OCI-LY7 (cell line): ENCODE data around the gene FCRL6. TPM values are rescaled to one million over a fixed set of nuclear protein-coding genes. Genes with fewer than 3 reads are reported as not detected.

Experiments
- BruUV-seq: library from RNA; stranded (reverse); fragments of 400-500 nt; replicated peaks from 2 replicates; lab custom pipeline; 2021; lab: Mats Ljungman, UMichigan
- CTCF ChIA-PET: fragments of 300-600 bp; sonication (Branson Sonifier 250); formaldehyde crosslinking; loops from one replicate; lab custom pipeline; 2022; ENCODE audit warnings: antibody characterized with exemption; ENCODE audit not compliant: unreplicated experiment; lab: Charles Lee
- POLR2A ChIA-PET: fragments of 300-600 bp; sonication (Branson Sonifier 250); formaldehyde crosslinking; loops from one replicate; lab custom pipeline; 2022; ENCODE audit warnings: antibody characterized with exemption; lab: Charles Lee
- DNase-seq: peaks from one replicate; pipeline ENCODE4 v3.0.0-alpha.2; 2015; ENCODE audit warnings: low spot score
- H2AFZ ChIP-seq: fragments of 200-600 bp; sonication (generic), shearing (Covaris generic); 2 replicates; pipeline ENCODE4 v1.6.1; 2014; ENCODE audit warnings: mild to moderate bottlenecking, antibody characterized with exemption, low read length, moderate library complexity
- H3K27ac ChIP-seq: fragments of 200-600 bp; sonication (generic); 2 replicates; pipeline ENCODE4 v1.5.1; 2014; ENCODE audit warnings: mixed run types, low read depth, mild to moderate bottlenecking, moderate library complexity, low read length, inconsistent platforms; ENCODE audit not compliant: poor library complexity, severe bottlenecking
- H3K36me3 ChIP-seq: fragments of 200-600 bp; sonication (generic); 2 replicates; pipeline ENCODE4 v1.6.1; 2014; ENCODE audit warnings: mild to moderate bottlenecking, antibody characterized with exemption, low read length, moderate library complexity, mixed read lengths; ENCODE audit not compliant: insufficient read depth
- H3K4me1 ChIP-seq: fragments of 200-600 bp; sonication (generic); 2 replicates; pipeline ENCODE4 v1.5.1; 2014; ENCODE audit warnings: mild to moderate bottlenecking, low read length; ENCODE audit not compliant: insufficient read depth, poor library complexity, severe bottlenecking
- H3K4me2 ChIP-seq: fragments of 200-600 bp; sonication (generic); 2 replicates; pipeline ENCODE4 v1.6.1; 2014; ENCODE audit warnings: mild to moderate bottlenecking, low read length
- H3K4me3 ChIP-seq: fragments of 200-600 bp; sonication (generic); 2 replicates; pipeline ENCODE4 v1.5.1; 2014; ENCODE audit warnings: mild to moderate bottlenecking, low read depth, low read length; ENCODE audit not compliant: poor library complexity, severe bottlenecking
- H3K79me2 ChIP-seq: fragments of 200-600 bp; sonication (generic); 2 replicates; pipeline ENCODE4 v1.6.1; 2016; ENCODE audit warnings: low read depth, mild to moderate bottlenecking, low read length, moderate library complexity, mixed read lengths; ENCODE audit not compliant: insufficient read depth
- H3K9me2 ChIP-seq: fragments of 200-600 bp; sonication (generic); 2 replicates; pipeline ENCODE4 v1.6.1; 2016; ENCODE audit warnings: mild to moderate bottlenecking, low read length, mixed read lengths; ENCODE audit not compliant: insufficient read depth
- H3K9me3 ChIP-seq: fragments of 200-600 bp; sonication (generic); 2 replicates; pipeline ENCODE4 v1.6.1; 2014; ENCODE audit warnings: mild to moderate bottlenecking, mixed run types, low read length, mixed read lengths
- H4K20me1 ChIP-seq: fragments of 200-600 bp; sonication (generic); 2 replicates; pipeline ENCODE4 v1.6.1; 2014; ENCODE audit warnings: mild to moderate bottlenecking, antibody characterized with exemption, low read length, moderate library complexity, mixed read lengths; ENCODE audit not compliant: insufficient read depth
- EZH2phosphoT487 ChIP-seq: fragments of 200-600 bp; sonication (generic); IDR thresholded peaks from 2 replicates; pipeline ENCODE4 v1.6.1; 2018; ENCODE audit warnings: low read depth, borderline replicate concordance, mild to moderate bottlenecking, mixed run types, antibody characterized with exemption, low read length, moderate library complexity, mixed read lengths
- intact Hi-C: fragments of 100-400 bp; cut with micrococcal nuclease; formaldehyde crosslinking; loops from one replicate; pipeline ENCODE4 v1.10.0; 2022; ENCODE audit not compliant: unreplicated experiment
- total RNA-seq, 2 experiments: library from RNA; depleted of rRNA in 1 of 2; stranded (reverse); fragments of >200 nt in 1 of 2; shearing (Covaris generic) in 1 of 2; gene quantifications; 2 replicates each; pipeline ENCODE4 v1.2.3, GENCODE V29; 2014 to 2022
- TF ChIP-seq, protein P1 (sequence below): fragments of 200-600 bp; sonication (generic); conservative IDR thresholded peaks from 2 replicates; pipeline ENCODE4 v1.5.1; 2014; ENCODE audit warnings: mild to moderate bottlenecking, antibody characterized with exemption, low read length, moderate library complexity, mixed read lengths

The FCRL6 gene
- total RNA-seq, 2 experiments from 2014 or later: not detected

DNA sequence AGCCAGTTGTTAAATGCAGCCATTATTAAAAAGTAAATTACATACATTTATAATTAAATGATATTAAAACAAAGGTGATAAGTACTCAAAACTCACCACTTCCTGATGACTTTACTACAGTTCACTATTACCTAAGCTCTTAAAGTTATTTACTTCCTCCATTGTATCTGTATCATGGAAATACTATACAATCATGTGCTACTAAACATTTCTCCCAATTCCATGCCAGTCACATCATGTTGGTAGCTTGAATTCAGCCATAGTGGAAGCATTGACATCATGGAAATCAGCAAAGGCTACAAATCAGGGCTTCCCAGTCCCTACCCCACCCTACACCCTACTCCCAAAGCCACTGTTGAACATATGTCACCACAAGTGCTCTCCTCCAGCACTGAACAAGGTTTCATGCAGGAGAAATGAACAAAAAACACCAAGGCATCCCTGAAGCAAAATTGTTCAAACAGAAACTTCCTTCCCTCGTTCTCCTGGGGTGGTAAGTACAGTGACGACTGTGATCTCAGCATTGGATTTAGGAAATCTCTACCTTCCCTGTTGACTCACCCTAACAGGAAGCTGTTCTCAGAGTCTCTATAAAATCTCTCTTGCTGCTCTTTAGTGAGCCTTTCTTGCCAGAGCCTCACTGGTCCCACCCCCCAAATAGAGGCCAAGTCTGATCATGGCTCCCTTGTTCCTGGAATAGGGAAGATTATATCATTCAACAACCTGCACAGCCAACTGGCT, 47.6 kb downstream of the FCRL6 start:
- Histone ChIP-seq H3K79me2 (no peaks in the 10 kb centered on the region), H3K4me2 (no peak overlapping the region), H3K9me2 (no peaks in the 10 kb centered on the region), H3K36me3 (no peaks in the 10 kb centered on the region), H3K4me3 (no peak overlapping the region), H2AFZ (no peak overlapping the region), H3K9me3 (no peaks in the 10 kb centered on the region), H3K27ac (no peak overlapping the region), H4K20me1 (no peaks in the 10 kb centered on the region), H3K4me1 (no peaks in the 10 kb centered on the region)
- POLR2A ChIA-PET: no interaction called here
- no peak for TF ChIP-seq EZH2phosphoT487
- TF ChIP-seq, protein P1, sequence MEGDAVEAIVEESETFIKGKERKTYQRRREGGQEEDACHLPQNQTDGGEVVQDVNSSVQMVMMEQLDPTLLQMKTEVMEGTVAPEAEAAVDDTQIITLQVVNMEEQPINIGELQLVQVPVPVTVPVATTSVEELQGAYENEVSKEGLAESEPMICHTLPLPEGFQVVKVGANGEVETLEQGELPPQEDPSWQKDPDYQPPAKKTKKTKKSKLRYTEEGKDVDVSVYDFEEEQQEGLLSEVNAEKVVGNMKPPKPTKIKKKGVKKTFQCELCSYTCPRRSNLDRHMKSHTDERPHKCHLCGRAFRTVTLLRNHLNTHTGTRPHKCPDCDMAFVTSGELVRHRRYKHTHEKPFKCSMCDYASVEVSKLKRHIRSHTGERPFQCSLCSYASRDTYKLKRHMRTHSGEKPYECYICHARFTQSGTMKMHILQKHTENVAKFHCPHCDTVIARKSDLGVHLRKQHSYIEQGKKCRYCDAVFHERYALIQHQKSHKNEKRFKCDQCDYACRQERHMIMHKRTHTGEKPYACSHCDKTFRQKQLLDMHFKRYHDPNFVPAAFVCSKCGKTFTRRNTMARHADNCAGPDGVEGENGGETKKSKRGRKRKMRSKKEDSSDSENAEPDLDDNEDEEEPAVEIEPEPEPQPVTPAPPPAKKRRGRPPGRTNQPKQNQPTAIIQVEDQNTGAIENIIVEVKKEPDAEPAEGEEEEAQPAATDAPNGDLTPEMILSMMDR: no peak
- intact Hi-C loops: no loop called here
- CTCF ChIA-PET: no interaction called here
- no peak for DNase-seq
- BruUV-seq: no TSS peak

DNA sequence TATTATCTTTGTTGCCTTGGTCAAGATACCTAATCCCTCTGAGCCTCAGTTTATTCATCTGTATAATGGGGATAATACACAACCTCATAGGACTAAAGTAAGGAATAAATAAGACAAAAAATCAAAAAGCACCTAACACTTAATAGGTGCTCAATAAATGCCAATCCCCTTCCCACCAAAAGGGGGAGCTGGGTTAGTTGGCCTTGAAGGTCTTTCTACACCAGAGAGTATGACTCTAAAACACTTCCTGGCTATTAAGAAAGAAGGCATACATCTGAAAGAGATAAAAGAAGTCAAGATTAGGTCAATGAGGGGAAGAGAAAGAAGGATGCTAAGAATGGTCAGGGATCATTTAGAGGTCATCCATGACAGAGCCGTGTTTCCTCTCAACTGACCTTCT, 49.2 kb downstream of the FCRL6 start:
- ChIA-PET POLR2A (interaction anchor here (0.6 to 1.1 kb wide), 2 partner anchors 24 to 1759 kb away, joined by 3 to 8 read pairs; no protein-coding TSS in a partner anchor), CTCF (no interaction called here)
- no peak for TF ChIP-seq EZH2phosphoT487
- TF ChIP-seq, protein P1: peak; percentile 57
- H3K79me2 ChIP-seq: no peaks in the 10 kb centered on the region
- H2AFZ ChIP-seq: no peak overlapping the region
- no peaks in the 10 kb centered on the region for H3K9me3 ChIP-seq
- no TSS peak for BruUV-seq
- DNase-seq: peak; percentile 4
- no peaks in the 10 kb centered on the region for H3K36me3 ChIP-seq
- H3K4me2 ChIP-seq: no peak overlapping the region
- intact Hi-C loops: no loop called here
- H3K27ac ChIP-seq: no peak overlapping the region
- no peaks in the 10 kb centered on the region for H3K9me2 ChIP-seq
- no peaks in the 10 kb centered on the region for H4K20me1 ChIP-seq
- H3K4me3 ChIP-seq: no peak overlapping the region
- no peaks in the 10 kb centered on the region for H3K4me1 ChIP-seq

DNA sequence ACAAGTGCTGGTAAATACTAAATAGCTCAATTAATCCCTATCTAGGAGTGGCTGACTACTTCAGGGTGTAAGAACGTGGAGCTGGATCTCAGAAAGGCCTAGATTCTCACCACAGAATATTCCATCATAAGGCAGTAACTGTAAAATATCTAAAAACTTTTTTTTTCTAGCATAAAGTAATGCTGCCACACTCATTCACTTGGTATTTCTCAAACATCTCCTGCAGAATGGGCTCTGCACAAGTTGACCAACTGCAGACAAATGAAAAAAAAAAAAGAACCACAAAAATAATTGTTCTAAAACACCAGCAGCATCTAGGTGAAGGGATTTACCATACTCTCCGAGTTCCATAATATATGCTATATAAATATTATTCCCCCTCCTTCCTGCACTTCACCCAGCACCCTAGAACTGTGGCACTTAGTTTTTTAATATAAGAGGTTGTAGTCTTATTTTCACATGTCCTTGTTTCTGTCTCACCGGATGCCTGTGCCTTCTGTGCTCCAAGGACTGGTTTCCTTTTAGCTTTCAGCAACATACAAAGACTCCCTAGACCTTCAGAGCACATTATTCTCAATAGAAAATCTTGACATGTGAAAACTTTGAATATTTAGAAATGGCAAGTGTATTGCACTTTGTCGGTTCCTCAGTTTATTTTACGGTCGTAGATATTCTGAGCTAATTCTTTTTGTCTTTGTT, 51.4 kb downstream of the FCRL6 start:
- H3K9me2 ChIP-seq: no peaks in the 10 kb centered on the region
- intact Hi-C loops: no loop called here
- no peak for DNase-seq
- H3K4me1 ChIP-seq: no peaks in the 10 kb centered on the region
- ChIA-PET POLR2A (no interaction called here), CTCF (no interaction called here)
- no peaks in the 10 kb centered on the region for H3K36me3 ChIP-seq
- no peak overlapping the region for H2AFZ ChIP-seq
- TF ChIP-seq, protein P1: no peak
- no peak for TF ChIP-seq EZH2phosphoT487
- no peak overlapping the region for H3K27ac ChIP-seq
- H4K20me1 ChIP-seq: no peaks in the 10 kb centered on the region
- H3K9me3 ChIP-seq: no peaks in the 10 kb centered on the region
- H3K79me2 ChIP-seq: no peaks in the 10 kb centered on the region
- H3K4me3 ChIP-seq: no peak overlapping the region
- no peak overlapping the region for H3K4me2 ChIP-seq
- BruUV-seq: no TSS peak
